Activated naive CD4-positive, alpha-beta T cell treated with anti-CD3 and anti-CD28 coated beads, Interleukin-2, amount 50 U/mL, for 72 hours (primary cell): ENCODE data around the gene SNX8. TPM values are rescaled to one million over a fixed set of nuclear protein-coding genes. Genes with fewer than 3 reads are reported as not detected.
"Not testable (repeated sequence)": the region's sequence is repeated elsewhere in the genome, so short reads cannot be mapped to it uniquely, and the experiment has no call there.

Source experiments
- ATAC-seq, 2 donors: fragments of 150-1000 bp; cut with Tn5 transposase; 2 replicates each; pipeline ENCODE4 v1.10.0; 2021; ENCODE audit warnings: mild to moderate bottlenecking in 2 of 2, moderate library complexity in 2 of 2
- DNase-seq, 2 donors: peaks; one replicate each; pipeline ENCODE4 v3.0.0; 2021 to 2022; ENCODE audit warnings: low spot score in 2 of 2
- H3K27ac Mint-ChIP-seq, 2 donors: one replicate each; pipeline ENCODE4 v1.8.0; 2022; ENCODE audit warnings: mild to moderate bottlenecking in 2 of 2, mixed read lengths in 2 of 2
- H3K36me3 Mint-ChIP-seq, 2 donors: one replicate each; pipeline ENCODE4 v1.8.0; 2022; ENCODE audit warnings: mixed read lengths in 2 of 2
- H3K9me3 Mint-ChIP-seq, 2 donors: one replicate each; pipeline ENCODE4 v1.8.0; 2022; ENCODE audit warnings: mixed read lengths in 2 of 2
- total RNA-seq, 2 donors: library from RNA; stranded (reverse); gene quantifications; one replicate each; pipeline ENCODE4 v1.2.3, GENCODE V29; 2022

SNX8 gene
- total RNA-seq, 2 donors from 2014 or later, result 35.6 to 36.1 TPM

GRCh38 chr7:2305258-2305657, 9.0 kb downstream of the SNX8 start:
- H3K36me3 Mint-ChIP-seq, DNase-seq, H3K27ac Mint-ChIP-seq, H3K9me3 Mint-ChIP-seq, ATAC-seq: not testable (repeated sequence)

GRCh38 chr7:2303520-2303919, 10.7 kb downstream of the SNX8 start:
- H3K36me3 Mint-ChIP-seq, DNase-seq, ATAC-seq, H3K27ac Mint-ChIP-seq, H3K9me3 Mint-ChIP-seq: not testable (repeated sequence)

GRCh38 chr7:2302743-2303397, 11.4 kb downstream of the SNX8 start:
- H3K27ac Mint-ChIP-seq, ATAC-seq, H3K9me3 Mint-ChIP-seq, H3K36me3 Mint-ChIP-seq, DNase-seq: not testable (repeated sequence)

DNA sequence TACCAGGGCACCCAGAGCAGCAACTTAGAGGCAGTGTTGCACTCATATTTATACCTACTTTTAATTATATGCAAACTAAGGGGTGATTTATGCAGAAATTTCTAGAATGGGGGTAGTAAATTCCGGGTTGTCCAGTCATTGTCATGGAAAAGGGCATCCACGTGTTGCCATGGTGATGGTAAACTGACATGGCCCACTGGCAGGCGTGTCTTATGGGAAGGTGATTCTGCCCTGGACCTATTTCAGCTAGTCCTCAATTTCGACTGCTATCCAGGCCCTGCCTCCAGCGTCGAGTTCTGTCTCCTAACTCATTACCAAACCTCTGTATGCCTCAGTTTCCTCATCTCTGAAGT, 12.8 kb downstream of the SNX8 start:
- H3K9me3 Mint-ChIP-seq, result no peaks in the 10 kb centered on the region
- H3K36me3 Mint-ChIP-seq, result no peaks in the 10 kb centered on the region
- DNase-seq, result no peak
- peak overlapping the region in 1 of 2 donors; percentile 61 for H3K27ac Mint-ChIP-seq
- ATAC-seq, result no peak

DNA sequence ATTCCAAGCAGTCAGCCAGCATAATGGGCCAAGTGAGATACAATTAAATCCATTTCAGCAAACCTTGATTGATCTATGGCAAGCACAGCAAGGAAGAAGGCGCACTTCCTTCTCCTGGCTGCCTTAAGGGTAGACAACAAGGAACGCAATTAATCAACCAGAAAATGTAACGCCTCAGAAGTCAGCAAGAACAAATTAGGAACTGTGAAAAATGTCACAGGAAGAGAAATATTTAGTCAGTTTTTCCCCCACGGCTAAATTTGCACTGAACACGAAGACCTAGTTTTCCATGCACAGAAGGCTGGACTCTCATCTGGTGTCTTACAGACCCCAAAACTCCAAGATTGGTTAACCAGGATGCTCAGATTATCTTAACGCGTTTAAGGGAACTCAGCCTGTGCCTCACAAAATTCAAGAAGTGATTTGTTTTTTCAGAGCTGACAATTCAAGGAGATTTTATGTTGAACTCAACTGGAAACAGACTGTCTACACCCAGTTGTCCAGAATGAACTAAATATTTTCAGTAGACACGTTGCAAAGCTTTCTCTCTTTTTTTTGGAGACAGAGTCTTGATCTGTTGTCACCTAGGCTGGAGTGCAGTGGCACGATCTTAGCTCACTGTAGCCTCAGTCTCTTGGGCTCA, 14.2 kb downstream of the SNX8 start:
- Mint-ChIP-seq H3K36me3 (no peaks in the 10 kb centered on the region), H3K27ac (peak overlapping the region; percentile 60 to 71), H3K9me3 (no peaks in the 10 kb centered on the region)
- ATAC-seq (peak in 1 of 2 donors; percentile 31), DNase-seq (no peak)

DNA sequence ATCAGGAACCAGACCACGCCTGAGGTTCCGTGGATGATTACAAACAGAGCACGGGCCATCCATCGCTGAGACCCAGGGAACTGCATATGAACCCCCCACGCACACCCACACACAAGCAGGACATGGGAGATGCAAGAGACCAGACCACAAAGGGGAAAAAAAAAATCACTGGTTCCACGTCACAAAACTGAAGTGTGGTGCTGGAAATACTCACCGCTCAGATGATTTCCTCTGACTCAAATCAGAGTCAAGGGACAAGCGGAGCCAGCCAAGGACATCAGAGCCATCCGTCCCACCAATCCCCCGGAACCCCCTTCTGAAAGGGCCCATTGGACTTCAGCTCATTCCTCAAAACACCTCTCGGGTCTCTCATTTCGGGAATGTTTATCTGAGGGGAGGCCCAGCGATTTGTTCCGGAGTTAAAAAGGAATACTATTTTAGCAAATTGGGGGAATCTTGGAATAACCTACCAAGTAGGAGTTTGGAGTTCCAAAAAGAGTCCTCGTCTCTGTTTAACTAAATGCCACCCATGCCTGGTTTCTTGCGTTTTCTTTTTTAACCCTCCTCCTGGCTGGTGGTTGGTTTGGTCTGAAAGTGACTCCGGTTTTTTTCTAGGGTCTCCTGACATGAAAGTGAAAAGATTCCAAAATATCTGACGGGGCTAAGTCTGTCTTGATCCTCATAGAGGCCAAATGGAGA, 15.0 kb downstream of the SNX8 start:
- ATAC-seq (peak; percentile 66 to 83), DNase-seq (peak; percentile 11 to 58)
- no peaks in the 10 kb centered on the region for H3K9me3 Mint-ChIP-seq
- H3K27ac Mint-ChIP-seq, result peak overlapping the region; percentile 60 to 71
- H3K36me3 Mint-ChIP-seq, result no peaks in the 10 kb centered on the region

DNA sequence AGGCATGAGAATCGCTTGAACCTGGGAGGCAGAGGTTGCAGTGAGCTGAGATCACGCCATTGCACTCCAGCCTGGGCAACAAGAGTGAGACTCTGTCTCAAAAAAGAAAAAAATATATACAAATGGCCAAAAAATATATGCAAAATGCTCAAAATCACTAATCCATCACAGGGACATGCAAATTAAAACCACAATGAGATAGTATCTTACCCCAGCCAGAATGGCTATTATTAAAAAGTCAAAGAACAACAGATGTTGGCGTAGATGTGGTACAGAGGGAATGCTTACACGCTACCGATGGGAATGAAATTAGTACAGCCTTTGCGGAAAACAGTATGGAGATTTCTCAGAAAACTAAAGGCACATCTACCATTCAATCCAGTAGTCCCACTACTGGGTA, 17.4 kb downstream of the SNX8 start:
- Mint-ChIP-seq H3K36me3 (no peaks in the 10 kb centered on the region), H3K27ac (no peak overlapping the region), H3K9me3 (no peaks in the 10 kb centered on the region)
- no peak for DNase-seq
- no peak for ATAC-seq

GRCh38 chr7:2295936-2296620, 18.2 kb downstream of the SNX8 start:
- Mint-ChIP-seq H3K9me3 (no peaks in the 10 kb centered on the region), H3K27ac (no peak overlapping the region), H3K36me3 (no peaks in the 10 kb centered on the region)
- ATAC-seq, result no peak
- DNase-seq, result no peak

- no peaks in the 10 kb centered on the region for H3K9me3 Mint-ChIP-seq
- H3K27ac Mint-ChIP-seq, result no peak overlapping the region
- H3K36me3 Mint-ChIP-seq, result no peaks in the 10 kb centered on the region
- DNase-seq (no peak), ATAC-seq (no peak)
These were observed 23.4 kb downstream of the SNX8 start for GRCh38 chr7:2290877-2291276.

DNA sequence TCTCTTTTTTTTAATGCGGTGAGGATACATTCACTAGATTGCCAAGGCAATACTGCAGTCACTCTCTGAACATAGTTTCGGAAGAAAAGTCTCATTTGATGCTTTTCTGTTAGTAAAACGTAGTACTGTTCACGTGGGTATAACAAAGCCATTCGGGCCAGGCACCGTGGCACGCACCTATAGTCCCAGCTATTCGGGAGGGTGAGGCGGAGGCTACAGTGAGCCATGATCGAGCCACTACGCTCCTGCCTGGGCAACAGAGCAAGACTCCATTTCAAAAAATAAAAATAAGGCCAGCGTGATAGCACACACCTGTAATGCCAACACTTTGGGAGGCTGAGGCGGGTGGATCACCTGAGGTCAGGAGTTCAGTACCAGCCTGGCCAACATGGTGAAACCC, 24.6 kb downstream of the SNX8 start:
- DNase-seq (no peak), ATAC-seq (no peak)
- H3K9me3 Mint-ChIP-seq, result no peaks in the 10 kb centered on the region
- no peaks in the 10 kb centered on the region for H3K36me3 Mint-ChIP-seq
- no peak overlapping the region for H3K27ac Mint-ChIP-seq

DNA sequence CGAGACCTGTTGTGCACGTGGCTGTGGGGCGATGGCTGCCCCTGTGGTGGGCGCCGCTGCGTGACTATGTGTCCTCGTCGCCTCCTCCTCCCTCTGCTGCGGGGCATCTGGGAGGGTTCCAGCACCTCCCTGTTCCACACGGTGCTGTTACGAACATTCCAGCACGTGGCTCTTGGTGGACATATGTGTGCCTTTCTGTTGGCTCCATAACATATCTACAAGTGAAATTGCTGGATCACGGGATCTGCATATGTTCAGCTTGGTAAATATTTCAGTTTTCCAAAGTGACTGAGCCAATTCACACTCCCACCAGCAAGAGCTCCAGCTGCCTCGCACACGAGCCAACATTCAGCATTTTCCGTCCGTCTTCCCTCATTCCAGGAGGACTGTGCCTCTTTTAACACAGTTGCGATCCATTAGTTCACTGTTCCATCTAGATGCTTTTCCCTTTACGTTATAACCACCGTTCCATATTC, 25.1 kb downstream of the SNX8 start:
- ATAC-seq (no peak), DNase-seq (no peak)
- H3K9me3 Mint-ChIP-seq, result no peaks in the 10 kb centered on the region
- H3K27ac Mint-ChIP-seq, result no peak overlapping the region
- H3K36me3 Mint-ChIP-seq, result no peaks in the 10 kb centered on the region

DNA sequence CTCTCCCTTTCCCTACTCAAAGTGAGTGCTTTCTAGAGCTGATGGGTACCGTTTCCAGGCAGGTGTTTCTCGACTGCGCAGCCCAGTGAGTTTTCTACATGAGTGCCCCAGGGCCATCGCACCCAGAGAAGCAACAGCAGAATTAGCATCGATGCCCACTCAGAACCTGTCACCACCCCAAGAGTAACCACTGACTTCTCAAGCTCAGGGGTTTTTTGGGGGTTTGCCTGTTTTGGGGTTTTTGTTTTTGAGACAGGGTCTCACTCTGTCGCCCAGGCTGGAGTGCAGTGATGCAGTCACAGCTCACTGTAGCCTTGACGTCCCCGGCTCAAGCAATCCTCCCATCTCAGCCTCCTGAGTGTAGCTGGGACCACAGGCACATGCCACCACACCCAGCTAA, 25.7 kb downstream of the SNX8 start:
- no peaks in the 10 kb centered on the region for H3K36me3 Mint-ChIP-seq
- ATAC-seq (no peak), DNase-seq (no peak)
- no peaks in the 10 kb centered on the region for H3K9me3 Mint-ChIP-seq
- no peak overlapping the region for H3K27ac Mint-ChIP-seq

GRCh38 chr7:2287745-2288144, 26.5 kb downstream of the SNX8 start:
- H3K9me3 Mint-ChIP-seq, result no peaks in the 10 kb centered on the region
- H3K27ac Mint-ChIP-seq, result no peak overlapping the region
- DNase-seq (no peak), ATAC-seq (no peak)
- H3K36me3 Mint-ChIP-seq, result no peaks in the 10 kb centered on the region

- ATAC-seq (no peak), DNase-seq (no peak)
- H3K9me3 Mint-ChIP-seq, result no peaks in the 10 kb centered on the region
- no peaks in the 10 kb centered on the region for H3K36me3 Mint-ChIP-seq
- H3K27ac Mint-ChIP-seq, result no peak overlapping the region
These were observed 31.2 kb downstream of the SNX8 start for GRCh38 chr7:2283074-2283473.

- no peak for ATAC-seq
- Mint-ChIP-seq H3K27ac (no peak overlapping the region), H3K9me3 (no peaks in the 10 kb centered on the region), H3K36me3 (no peaks in the 10 kb centered on the region)
- no peak for DNase-seq
These were observed 32.0 kb downstream of the SNX8 start for GRCh38 chr7:2282185-2282751.

GRCh38 chr7:2281541-2281940, 32.7 kb downstream of the SNX8 start:
- DNase-seq (no peak), ATAC-seq (no peak)
- no peak overlapping the region for H3K27ac Mint-ChIP-seq
- H3K36me3 Mint-ChIP-seq, result no peaks in the 10 kb centered on the region
- no peaks in the 10 kb centered on the region for H3K9me3 Mint-ChIP-seq

- H3K9me3 Mint-ChIP-seq, result no peaks in the 10 kb centered on the region
- no peak for ATAC-seq
- H3K27ac Mint-ChIP-seq, result no peak overlapping the region
These were observed 33.8 kb downstream of the SNX8 start for GRCh38 chr7:2280424-2280823.

More at GRCh38 chr7:2280424-2280823, 33.8 kb downstream of the SNX8 start:
- H3K36me3 Mint-ChIP-seq, result no peaks in the 10 kb centered on the region
- DNase-seq, result no peak
